NCI-H1436 (cell line): ENCODE measurements around the gene PDCD7.
"Not testable (repeated sequence)": the region's sequence is repeated elsewhere in the genome, so short reads cannot be mapped to it uniquely, and the experiment has no call there.

Experiments
- DNase-seq: peaks from one replicate; lab custom pipeline; 2025; lab: John Stamatoyannopoulos, UW

The PDCD7 gene

GRCh38 chr15:65074946-65075345, 58.7 kb downstream of the PDCD7 start:
- DNase-seq = not testable (repeated sequence)

GRCh38 chr15:65072617-65073016, 61.0 kb downstream of the PDCD7 start:
- DNase-seq = no peak

- no peak for DNase-seq
Measured at GRCh38 chr15:65072027-65072426, 61.6 kb downstream of the PDCD7 start.

- no peak for DNase-seq
Measured at GRCh38 chr15:65071381-65071811, 62.2 kb downstream of the PDCD7 start.

- no peak for DNase-seq
Measured at GRCh38 chr15:65069779-65070546, 63.6 kb downstream of the PDCD7 start.

GRCh38 chr15:65069179-65069578, 64.4 kb downstream of the PDCD7 start:
- no peak for DNase-seq

- no peak for DNase-seq
Measured at GRCh38 chr15:65068403-65068788, 65.2 kb downstream of the PDCD7 start.

- no peak for DNase-seq
Measured at GRCh38 chr15:65067645-65068402, 65.8 kb downstream of the PDCD7 start, which contains the start of gene RASL12. Gene RASL12 (minus strand): TSS chr15:65067991. CDS start chr15:65067835, 156 bp downstream.
